ENCODE measurements around the gene OR6C1. TPM values are rescaled to one million over a fixed set of nuclear protein-coding genes. Genes with fewer than 3 reads are reported as not detected.
"Not testable (repeated sequence)": the region's sequence is repeated elsewhere in the genome, so short reads cannot be mapped to it uniquely, and the experiment has no call there.

Gene OR6C1
- total RNA-seq = not detected
- long read RNA-seq, donor 1 = 0 reads
- long read RNA-seq, donor 2 = 0 reads

GRCh38 chr12:55314043-55314442 lies at the start of gene OR6C1:
OR6C1 (plus strand) TSS chr12:55314343; CDS start chr12:55320600, 6,257 bp downstream.
- DNase-seq (ENCODE audit: low spot score) = no peak
- intact Hi-C loops (cut with DNase I) = no loop called here

GRCh38 chr12:55280991-55281390 lies 33.2 kb upstream of the OR6C1 start:
- DNase-seq (ENCODE audit: low spot score) = no peak
- intact Hi-C loops (cut with DNase I) = no loop called here

GRCh38 chr12:55289999-55290398 lies 24.1 kb upstream of the OR6C1 start:
- intact Hi-C loops (cut with DNase I) = no loop called here
- no peak for DNase-seq (ENCODE audit: low spot score)

- intact Hi-C loops (cut with DNase I) = no loop called here
- DNase-seq (ENCODE audit: low spot score) = no peak
Observed at GRCh38 chr12:55296469-55296868, 17.7 kb upstream of the OR6C1 start, which contains the start of gene OR6C6. OR6C6 (minus strand) TSS chr12:55296569; CDS start chr12:55295232, 1,337 bp downstream.

- intact Hi-C loops (cut with DNase I) = no loop called here
- DNase-seq (ENCODE audit: low spot score) = no peak
Observed at GRCh38 chr12:55320201-55320600, 6.1 kb downstream of the OR6C1 start.

DNA sequence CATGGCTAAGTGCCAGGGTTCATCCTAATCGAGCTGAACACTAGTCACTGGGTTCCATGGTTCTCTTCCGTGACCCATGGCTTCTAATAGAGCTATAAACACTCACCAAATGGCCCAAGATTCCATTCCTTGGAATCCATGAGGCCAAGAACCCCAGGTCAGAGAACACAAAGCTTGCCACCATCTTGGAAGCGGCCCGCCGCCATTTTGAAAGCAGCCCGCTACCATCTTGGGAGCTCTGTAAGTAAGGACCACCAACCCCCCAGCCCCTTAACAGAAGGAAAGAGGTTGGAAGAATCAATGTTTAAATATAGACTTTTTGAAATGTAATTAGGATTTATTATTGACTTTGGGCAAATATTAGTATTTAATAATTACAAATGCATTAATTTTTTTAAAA lies 11.7 kb downstream of the OR6C1 start:
- DNase-seq (ENCODE audit: low spot score); intact Hi-C loops (cut with DNase I): not testable (repeated sequence)

DNA sequence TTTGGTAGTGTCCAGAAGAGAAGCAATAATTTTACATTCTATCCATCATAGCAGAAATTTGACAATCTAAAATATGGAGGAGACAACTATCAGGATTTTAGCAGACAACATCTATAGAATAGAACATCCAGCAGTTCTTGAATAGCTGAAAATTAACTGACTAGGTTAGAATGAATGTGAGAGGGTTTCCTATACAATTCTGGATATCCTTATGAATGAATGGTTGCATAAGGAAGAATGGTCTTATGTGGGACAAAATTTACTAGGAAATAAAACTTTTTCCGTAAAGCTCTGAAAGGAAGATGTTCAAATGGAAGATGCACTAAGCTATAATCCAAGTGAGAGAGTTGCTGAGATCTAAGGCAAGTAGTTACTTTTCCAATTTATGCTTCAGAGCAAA lies 16.3 kb downstream of the OR6C1 start, which contains the start of gene OR6C3:
Gene OR6C3 (plus strand): TSS at position 301 of the 400 bp plus-strand sequence. CDS start 955 bp downstream, outside the sequence.
- DNase-seq (ENCODE audit: low spot score) = no peak
- intact Hi-C loops (cut with DNase I) = no loop called here

GRCh38 chr12:55336002-55336401 lies 21.9 kb downstream of the OR6C1 start:
- intact Hi-C loops (cut with DNase I) = no loop called here
- no peak for DNase-seq (ENCODE audit: low spot score)

GRCh38 chr12:55355338-55355737 lies 41.2 kb downstream of the OR6C1 start:
- DNase-seq (ENCODE audit: low spot score); intact Hi-C loops (cut with DNase I): not testable (repeated sequence)

GRCh38 chr12:55362675-55363074 lies 48.5 kb downstream of the OR6C1 start, which contains the start of gene OR6C75:
OR6C75 (plus strand) TSS chr12:55362975; CDS start chr12:55365111, 2,136 bp downstream.
- no peak for DNase-seq (ENCODE audit: low spot score)
- intact Hi-C loops (cut with DNase I) = no loop called here

- intact Hi-C loops (cut with DNase I) = no loop called here
- DNase-seq (ENCODE audit: low spot score) = no peak
Observed at GRCh38 chr12:55365086-55365485, 50.9 kb downstream of the OR6C1 start.

Other genes starting within 250 kb of the OR6C1 start
- not detected for gene OR9K2, start 187.9 kb upstream of the OR6C1 start, total RNA-seq
- gene OR10A7, start 93.3 kb upstream of the OR6C1 start, total RNA-seq = not detected
- gene OR6C74, start 69.7 kb upstream of the OR6C1 start, total RNA-seq = not detected
- not detected for gene OR6C6, start 17.8 kb upstream of the OR6C1 start, total RNA-seq
- gene OR6C3, start 16.4 kb downstream of the OR6C1 start, total RNA-seq = not detected
- not detected for gene OR6C75, start 48.6 kb downstream of the OR6C1 start, total RNA-seq
- gene OR6C65, start 86.2 kb downstream of the OR6C1 start, total RNA-seq = not detected
- not detected for gene OR6C76, start 111.9 kb downstream of the OR6C1 start, total RNA-seq
- gene OR6C2, start 129.7 kb downstream of the OR6C1 start, total RNA-seq = not detected
- not detected for gene OR6C70, start 155.8 kb downstream of the OR6C1 start, total RNA-seq
- gene OR6C68, start 178.0 kb downstream of the OR6C1 start, total RNA-seq = not detected
- not detected for gene OR6C4, start 235.3 kb downstream of the OR6C1 start, total RNA-seq

All from posterior vena cava (tissue), 2 donors.